Mononuclear cell (primary cell): ENCODE data around the gene WDR62. TPM values are rescaled to one million over a fixed set of nuclear protein-coding genes. Genes with fewer than 3 reads are reported as not detected.
A peak's percentile ranks its signal among the peaks of the same experiment; 100 is the strongest.
"Not testable (repeated sequence)": the region's sequence is repeated elsewhere in the genome, so short reads cannot be mapped to it uniquely, and the experiment has no call there.

Experiments used
- H3K27me3 ChIP-seq: 2 replicates; pipeline ENCODE4 v1.6.0; 2011; ENCODE audit warnings: low read length, control low read depth; ENCODE audit not compliant: insufficient read depth
- H3K4me1 ChIP-seq: 2 replicates; pipeline ENCODE4 v1.5.1; 2011; ENCODE audit warnings: mild to moderate bottlenecking, low read length, control low read depth; ENCODE audit not compliant: insufficient read depth
- H3K4me3 ChIP-seq: 2 replicates; pipeline ENCODE4 v1.5.1; 2011; ENCODE audit warnings: mild to moderate bottlenecking, low read length, moderate library complexity
- H3K9me3 ChIP-seq: 2 replicates; pipeline ENCODE4 v1.5.1; 2011; ENCODE audit warnings: low read depth, mild to moderate bottlenecking, control low read depth, low read length
- total RNA-seq: library from RNA; depleted of rRNA; stranded (reverse); fragments of >200 nt; gene quantifications from one replicate; pipeline ENCODE4 v1.2.3, GENCODE V29; 2012

Gene WDR62
- total RNA-seq, 1 donor = 1.4 TPM

DNA sequence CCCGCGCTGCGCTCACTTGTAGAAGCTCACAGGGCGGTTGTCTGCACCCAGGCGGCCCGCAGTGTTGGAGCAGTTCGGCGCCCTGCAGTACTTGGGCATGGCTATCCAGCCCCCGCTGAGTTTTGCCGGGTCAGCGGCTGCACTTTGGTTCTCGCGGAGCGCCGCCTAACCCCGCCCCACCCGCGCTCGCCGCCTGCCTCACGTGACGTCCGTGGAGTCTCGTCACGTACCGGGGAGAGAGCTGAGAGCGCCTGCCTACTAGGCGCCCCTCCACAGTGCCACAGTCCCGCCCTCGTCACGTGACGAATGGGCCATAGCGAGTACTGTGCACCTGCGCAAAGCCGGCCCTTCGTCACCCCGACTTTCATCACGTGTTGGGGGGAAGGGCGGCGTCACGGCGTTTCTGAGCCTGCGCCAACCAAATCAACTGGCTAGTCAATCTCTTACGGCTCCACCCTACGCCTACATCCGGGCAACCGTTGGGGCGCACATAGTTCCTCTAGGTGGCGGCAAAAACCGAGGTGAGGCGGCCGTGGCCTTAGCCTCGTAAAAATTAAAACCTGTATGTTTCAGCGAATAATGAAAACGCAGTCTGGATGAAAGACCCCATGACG, 471 bp upstream of the WDR62 start, which contains the start of gene THAP8:
Gene THAP8 (minus strand): TSS at position 167 of the 614 bp plus-strand sequence. CDS start 68 bp downstream, at position 99.
- Histone ChIP-seq H3K9me3 (no peaks in the 10 kb centered on the region), H3K27me3 (no peaks in the 10 kb centered on the region), H3K4me1 (peaks cover 27% of the 10 kb centered on the region), H3K4me3 (peak within 1 kb of the TSS; percentile 72)

DNA sequence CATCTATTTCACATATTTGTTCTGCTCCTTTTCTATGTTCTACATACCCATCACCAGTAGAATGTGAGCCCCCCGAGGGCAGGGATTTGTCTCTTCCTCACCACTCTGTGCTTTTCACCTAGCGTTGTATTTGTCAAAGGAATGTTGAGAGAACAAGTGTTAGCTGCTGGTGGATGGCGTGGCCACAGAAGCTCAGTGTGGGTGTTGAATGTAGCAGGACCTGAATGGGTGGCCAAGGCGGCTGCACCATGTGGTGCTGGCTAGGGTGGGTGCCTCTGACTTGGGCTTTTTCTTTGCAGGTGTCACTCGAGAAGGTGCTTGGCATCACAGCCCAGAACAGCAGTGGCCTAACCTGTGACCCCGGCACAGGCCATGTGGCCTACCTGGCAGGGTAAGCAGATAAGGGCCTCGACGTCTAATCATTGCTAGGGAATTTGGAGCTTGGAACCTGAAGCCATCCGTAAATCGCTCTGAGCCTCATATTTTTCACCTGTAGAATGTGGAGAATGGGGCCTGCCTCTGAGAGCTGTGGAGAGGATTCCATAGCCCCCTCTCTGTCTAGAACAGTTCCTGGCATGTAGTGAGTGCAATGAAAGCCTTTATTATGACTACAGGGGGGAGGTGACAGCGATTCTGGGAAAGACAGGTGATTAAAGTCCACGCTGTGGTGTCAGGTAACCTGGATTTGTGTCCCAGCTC, 3.9 kb downstream of the WDR62 start:
- no peak overlapping the region for H3K4me3 ChIP-seq
- H3K9me3 ChIP-seq = no peaks in the 10 kb centered on the region
- no peaks in the 10 kb centered on the region for H3K27me3 ChIP-seq
- H3K4me1 ChIP-seq = peaks cover 17% of the 10 kb centered on the region

DNA sequence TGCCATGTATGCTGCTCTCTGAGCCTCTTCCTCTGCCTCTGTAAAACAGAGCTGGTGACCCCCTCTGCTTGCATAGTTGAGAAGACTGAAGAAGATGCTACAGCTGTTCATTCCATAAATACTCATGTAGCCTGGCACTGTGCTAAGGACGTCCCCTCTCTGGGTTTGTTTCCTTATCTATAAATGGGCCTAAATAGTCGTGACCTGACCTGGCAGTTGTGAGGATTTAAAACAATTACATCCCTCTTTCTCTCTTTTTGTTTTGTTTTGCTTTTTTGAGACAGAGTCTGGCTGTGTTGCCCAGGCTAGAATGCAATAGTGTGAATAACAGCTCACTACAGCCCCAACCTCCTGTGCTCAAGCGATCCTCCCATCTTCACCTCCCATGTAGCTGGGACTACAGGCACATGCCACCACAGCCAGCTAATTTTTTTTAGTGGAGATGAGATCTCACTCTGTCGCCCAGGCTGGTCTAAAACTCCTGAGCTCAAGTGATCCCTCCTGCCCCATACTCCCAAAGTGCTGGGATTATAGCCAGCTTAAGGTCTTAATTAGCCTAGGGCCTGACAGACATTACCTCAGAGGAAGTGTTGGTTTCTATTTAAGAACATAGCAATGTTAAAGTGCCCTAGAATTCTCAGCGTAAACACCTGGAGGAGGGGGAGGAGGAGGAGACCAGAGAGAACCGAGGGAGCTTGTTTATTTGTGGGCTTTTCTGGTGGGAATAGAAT, 4.6 kb downstream of the WDR62 start:
- H3K9me3 ChIP-seq = no peaks in the 10 kb centered on the region
- H3K4me1 ChIP-seq = peaks cover 16% of the 10 kb centered on the region
- no peaks in the 10 kb centered on the region for H3K27me3 ChIP-seq
- no peak overlapping the region for H3K4me3 ChIP-seq

DNA sequence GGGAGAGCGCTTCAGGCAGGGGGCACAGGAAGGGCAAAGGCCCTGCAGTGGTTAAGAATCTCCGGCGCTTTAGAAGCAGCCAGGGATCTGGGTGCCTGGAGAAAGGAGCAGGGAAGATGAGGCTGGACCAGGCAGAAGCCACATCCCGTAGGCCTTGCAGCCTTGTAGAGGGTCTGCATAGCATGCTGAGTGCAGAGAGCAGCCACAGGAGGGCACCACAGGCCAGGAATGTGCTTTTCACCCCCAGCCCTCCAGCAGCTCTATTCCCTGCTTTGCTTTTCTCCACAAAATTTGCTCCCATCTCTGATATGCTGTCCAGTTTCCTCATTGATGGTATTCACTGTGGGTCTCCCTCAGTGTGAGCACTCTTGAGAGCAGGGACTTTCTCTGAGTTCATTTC, 5.7 kb downstream of the WDR62 start:
- H3K4me3 ChIP-seq = no peak overlapping the region
- no peaks in the 10 kb centered on the region for H3K27me3 ChIP-seq
- H3K4me1 ChIP-seq = peaks cover 10% of the 10 kb centered on the region
- H3K9me3 ChIP-seq = no peaks in the 10 kb centered on the region

DNA sequence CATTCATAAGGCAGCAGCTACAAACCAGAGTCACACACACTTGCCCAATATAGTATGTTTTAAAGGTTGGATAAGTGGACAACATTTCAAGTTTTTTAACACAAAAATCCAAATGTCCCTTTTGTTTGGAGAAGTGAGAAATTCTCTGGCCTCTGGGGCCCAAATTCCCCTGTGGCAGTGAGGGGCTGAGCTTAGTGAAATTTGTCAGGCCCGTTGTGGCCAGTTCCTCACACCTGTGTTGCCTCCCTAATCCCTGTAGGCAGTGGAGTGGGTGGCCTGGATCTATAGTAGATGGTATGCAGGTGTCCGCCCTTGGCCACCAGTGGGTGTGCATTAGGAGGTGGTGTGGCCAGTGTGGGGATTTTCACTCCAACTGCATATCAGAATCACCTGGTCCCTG, 6.7 kb downstream of the WDR62 start:
- Histone ChIP-seq H3K4me3 (no peak overlapping the region), H3K27me3 (no peaks in the 10 kb centered on the region), H3K4me1 (peaks cover under 1% of the 10 kb centered on the region), H3K9me3 (no peaks in the 10 kb centered on the region)

DNA sequence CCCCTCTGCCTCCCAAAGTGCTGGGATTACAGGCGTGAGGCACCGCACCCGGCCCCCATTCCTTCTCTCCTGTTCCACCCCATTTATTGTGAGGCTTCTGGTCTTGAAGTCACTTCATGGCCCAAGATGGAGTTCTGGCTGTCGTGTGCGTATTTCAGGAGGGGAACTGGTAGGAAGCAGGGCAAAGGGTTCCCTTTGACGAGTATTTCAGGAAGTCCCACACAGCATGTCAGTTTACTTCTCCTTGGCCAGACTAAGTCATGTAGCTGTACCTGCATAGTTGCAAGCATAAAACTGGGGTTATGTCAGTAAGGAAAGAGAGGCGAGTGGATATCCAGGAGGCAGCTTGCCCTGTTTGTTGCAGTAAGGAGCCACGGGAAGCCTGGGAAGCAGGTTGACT, 10.1 kb downstream of the WDR62 start:
- Histone ChIP-seq H3K4me3 (no peak overlapping the region), H3K27me3 (no peaks in the 10 kb centered on the region), H3K4me1 (no peaks in the 10 kb centered on the region), H3K9me3 (no peaks in the 10 kb centered on the region)

DNA sequence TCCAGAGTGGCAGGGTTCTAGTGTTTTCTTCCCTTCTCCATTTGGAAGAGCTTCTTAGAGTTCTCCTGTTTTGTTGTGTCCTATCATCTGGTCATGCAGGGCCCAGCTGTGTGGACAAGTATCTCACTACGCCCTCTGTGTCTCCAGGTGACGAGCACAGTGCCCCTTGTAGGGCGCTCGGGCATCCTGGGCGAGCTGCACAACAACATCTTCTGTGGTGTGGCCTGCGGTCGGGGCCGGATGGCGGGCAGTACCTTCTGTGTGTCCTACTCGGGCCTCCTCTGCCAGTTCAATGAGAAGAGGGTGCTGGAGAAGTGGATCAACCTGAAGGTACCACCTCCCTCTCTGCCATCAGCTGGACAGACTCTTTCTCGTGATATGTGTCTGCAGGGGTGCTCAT, 13.0 kb downstream of the WDR62 start:
- Histone ChIP-seq H3K9me3 (no peaks in the 10 kb centered on the region), H3K27me3 (no peaks in the 10 kb centered on the region), H3K4me1 (no peaks in the 10 kb centered on the region), H3K4me3 (no peak overlapping the region)

DNA sequence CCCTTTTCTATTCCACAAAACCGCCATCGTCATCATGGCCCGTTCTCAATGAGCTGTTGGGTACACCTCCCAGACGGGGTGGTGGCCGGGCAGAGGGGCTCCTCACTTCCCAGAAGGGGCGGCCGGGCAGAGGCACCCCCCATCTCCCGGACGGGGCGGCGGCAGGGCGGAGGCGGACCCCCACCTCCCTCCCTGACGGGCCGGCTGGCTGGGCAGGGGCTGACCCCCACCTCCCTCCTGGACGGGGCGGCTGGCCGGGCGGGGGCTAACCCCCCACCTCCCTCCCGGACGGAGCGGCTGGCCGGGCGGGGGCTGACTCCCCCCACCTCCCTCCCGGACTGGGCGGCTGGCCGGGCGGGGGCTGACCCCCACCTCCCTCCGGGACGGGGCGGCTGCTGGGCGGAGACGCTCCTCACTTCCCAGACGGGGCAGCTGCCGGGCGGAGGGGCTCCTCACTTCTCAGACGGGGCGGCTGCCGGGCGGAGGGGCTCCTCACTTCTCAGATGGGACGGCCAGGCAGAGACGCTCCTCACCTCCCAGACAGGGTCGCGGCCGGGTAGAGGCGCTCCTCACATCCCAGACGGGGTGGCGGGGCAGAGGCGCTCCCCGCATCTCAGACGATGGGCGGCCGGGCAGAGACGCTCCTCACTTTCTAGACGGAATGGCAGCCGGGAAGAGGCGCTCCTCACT, 14.3 kb downstream of the WDR62 start:
- H3K9me3 ChIP-seq, H3K4me3 ChIP-seq, H3K27me3 ChIP-seq, H3K4me1 ChIP-seq: not testable (repeated sequence)

DNA sequence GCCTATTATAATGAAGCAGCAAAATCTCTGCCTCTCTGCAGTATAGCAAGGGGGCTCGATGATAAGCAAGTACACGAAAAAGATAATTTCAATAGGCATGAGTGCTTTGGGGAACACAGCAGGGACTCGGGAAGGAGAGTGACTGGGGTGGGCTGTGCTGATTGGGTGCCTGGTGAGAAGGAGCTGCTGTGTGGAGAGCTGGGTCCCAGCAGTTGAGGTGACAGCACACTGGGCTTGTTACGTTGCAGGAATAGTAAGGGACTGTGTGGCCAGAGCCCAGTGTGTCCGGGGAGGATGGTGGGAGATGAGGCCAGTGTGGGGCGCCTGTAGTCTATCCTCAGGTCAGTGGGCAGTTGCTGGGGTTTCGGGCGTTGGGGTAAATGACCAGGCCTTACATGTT, 17.4 kb downstream of the WDR62 start:
- Histone ChIP-seq H3K4me1 (no peaks in the 10 kb centered on the region), H3K9me3 (no peaks in the 10 kb centered on the region), H3K4me3 (no peak overlapping the region), H3K27me3 (no peaks in the 10 kb centered on the region)

DNA sequence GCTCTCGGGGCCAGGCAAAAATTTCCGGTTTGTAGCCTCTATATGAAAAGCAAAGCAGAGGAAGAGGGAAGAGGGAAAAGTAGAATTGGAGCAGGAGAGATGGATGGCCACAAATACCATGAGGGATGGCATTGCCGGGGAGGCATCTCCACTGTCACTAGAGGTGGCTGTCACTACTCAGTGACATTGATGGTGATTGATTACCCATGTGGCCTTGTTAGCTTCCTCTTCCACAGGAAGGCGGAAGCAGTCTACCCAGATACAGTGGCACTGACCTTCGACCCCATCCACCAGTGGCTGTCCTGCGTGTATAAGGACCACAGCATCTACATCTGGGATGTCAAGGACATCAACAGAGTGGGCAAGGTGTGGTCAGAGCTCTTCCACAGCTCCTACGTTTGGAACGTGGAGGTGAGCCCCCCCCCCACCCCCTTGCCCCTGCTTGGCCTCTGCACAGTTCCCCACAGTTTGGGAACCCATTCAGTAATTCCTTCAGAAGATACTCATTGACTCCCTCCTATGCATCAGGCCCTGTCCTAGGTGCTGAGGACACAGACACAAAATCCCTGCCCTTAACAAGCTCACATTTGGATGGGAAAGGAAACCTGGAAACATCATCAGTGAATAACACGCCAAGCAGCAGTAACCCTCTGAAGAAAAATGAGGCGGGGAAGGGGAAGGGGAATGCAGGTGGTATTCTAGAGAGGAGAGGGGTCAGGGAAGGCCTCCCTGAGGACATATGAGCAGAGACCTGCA, 18.6 kb downstream of the WDR62 start:
- no peaks in the 10 kb centered on the region for H3K9me3 ChIP-seq

DNA sequence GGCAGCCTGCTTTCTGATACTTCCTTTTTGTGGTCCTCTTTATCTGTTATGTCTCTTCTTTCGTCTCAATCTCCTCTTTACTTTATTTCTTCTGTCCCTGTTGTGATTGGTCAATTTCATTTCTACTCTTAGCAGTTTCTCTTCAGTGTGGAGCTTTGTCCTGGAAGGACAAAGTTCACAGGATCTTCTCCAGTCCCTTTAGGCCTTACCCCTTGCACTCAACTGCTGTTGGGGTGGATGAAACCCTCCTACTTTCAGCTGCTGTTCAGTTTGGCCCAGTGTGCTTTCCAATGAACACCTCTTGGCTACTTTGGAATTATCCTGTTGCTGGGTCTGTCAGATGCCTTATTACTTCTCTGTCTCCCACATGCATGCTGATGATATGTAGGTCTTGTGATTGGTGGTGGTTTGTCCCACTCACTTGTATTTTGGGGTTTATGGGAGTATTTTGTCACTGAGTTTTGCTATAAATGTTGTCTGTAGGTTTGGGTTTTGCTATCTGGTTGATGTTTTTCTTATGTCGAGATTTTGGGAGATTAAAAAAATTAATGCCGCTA, 24.8 kb downstream of the WDR62 start:
- Histone ChIP-seq H3K9me3 (no peaks in the 10 kb centered on the region), H3K4me1 (no peaks in the 10 kb centered on the region)

More for the DNA sequence above, 18.6 kb downstream of the WDR62 start:
- H3K27me3 ChIP-seq = no peaks in the 10 kb centered on the region
- no peaks in the 10 kb centered on the region for H3K4me1 ChIP-seq
- H3K4me3 ChIP-seq = no peak overlapping the region

DNA sequence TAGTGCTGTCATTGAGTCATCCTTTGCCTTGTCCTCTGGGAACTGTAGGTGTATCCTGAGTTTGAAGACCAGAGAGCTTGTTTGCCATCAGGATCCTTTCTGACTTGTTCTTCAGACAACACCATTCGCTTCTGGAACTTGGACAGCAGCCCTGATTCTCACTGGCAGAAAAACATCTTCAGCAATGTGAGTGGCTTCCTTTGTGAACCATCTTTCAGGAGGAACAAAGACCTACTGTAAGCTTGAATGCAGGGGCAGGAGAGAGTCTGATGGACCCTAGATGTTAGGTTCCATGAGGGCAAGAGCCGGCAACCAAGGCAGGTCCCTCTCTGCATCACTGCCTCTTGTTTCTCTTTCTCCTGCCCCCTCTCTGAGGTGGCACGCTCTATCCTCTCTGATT, 26.7 kb downstream of the WDR62 start:
- Histone ChIP-seq H3K27me3 (no peaks in the 10 kb centered on the region), H3K4me3 (no peak overlapping the region), H3K9me3 (no peaks in the 10 kb centered on the region), H3K4me1 (no peaks in the 10 kb centered on the region)

More for the DNA sequence above, 24.8 kb downstream of the WDR62 start:
- Histone ChIP-seq H3K4me3 (no peak overlapping the region), H3K27me3 (no peaks in the 10 kb centered on the region)

DNA sequence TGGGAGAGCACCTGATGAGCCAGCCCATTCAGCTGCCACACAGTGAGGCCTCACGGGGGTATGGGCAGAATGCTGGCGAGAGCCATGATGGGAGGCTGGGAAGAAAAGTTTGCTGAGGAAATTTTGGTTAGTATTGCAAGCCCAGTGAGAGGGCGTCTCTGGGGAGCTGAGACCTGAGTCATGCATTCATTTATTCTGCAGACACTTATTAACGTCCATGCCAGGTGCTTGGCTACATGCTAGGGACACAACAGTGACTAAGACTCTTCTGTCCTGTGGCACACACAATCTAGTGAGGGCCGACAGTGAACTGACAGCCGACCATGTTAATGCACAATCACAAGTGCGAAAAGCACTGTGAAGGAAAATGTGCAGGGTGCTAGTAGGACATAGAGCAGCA, 27.2 kb downstream of the WDR62 start:
- Histone ChIP-seq H3K4me3 (no peak overlapping the region), H3K4me1 (no peaks in the 10 kb centered on the region), H3K9me3 (no peaks in the 10 kb centered on the region), H3K27me3 (no peaks in the 10 kb centered on the region)

DNA sequence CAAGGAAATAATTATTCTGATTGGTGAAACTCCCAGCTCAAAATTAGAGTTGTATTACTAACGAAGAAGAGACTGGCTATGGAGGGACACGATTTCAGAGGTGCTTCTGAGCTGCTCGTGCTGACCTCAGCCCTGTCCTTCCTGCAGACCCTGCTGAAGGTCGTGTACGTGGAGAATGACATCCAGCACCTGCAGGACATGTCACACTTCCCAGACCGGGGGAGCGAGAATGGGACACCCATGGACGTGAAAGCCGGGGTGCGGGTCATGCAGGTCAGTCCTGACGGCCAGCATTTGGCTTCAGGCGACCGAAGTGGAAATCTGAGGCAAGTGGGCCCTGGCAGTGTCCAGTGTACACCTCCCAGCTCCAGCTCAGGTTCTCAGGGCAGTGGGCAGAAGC, 28.2 kb downstream of the WDR62 start:
- H3K27me3 ChIP-seq = no peaks in the 10 kb centered on the region
- H3K9me3 ChIP-seq = no peaks in the 10 kb centered on the region
- no peak overlapping the region for H3K4me3 ChIP-seq
- no peaks in the 10 kb centered on the region for H3K4me1 ChIP-seq
